ENCODE results near the gene MAPK7. TPM values are rescaled to one million over a fixed set of nuclear protein-coding genes. Genes with fewer than 3 reads are reported as not detected.

Gene MAPK7
- total RNA-seq, 8 experiments from 2014 or later, result 9.8 to 20.1 (median 13.4) TPM

GRCh38 chr17:19402171-19402570 is 23.9 kb downstream of the MAPK7 start:
- 0 to 100% (median 67%) methylated on average over 1 of the region's 1 CpG; no CpG with 5 or more reads in 5 of the 10 experiments for WGBS, 10 experiments
- ATAC-seq (replicated peaks in 6 of 8), result no peak
- Histone ChIP-seq H3K4me1 (replicated peaks in 1 of 2) (peaks cover 6 to 11% of the 10 kb centered on the region in 2 donors), H3K4me3 (no peak overlapping the region), H3K27ac (no peak overlapping the region)
- in situ Hi-C loops (cut with MboI; ENCODE audit: low pct_unique_long_range_greater_than_20kb in 2 of 9, low sequenced_read_pairs in 9 of 9, unreplicated experiment in 9 of 9), result no loop called here

- Histone ChIP-seq H3K27ac (no peak overlapping the region), H3K4me1 (replicated peaks in 1 of 2) (peaks cover 4 to 8% of the 10 kb centered on the region in 2 donors), H3K4me3 (no peak overlapping the region)
- no peak for ATAC-seq (replicated peaks in 6 of 8)
- WGBS, 10 experiments, result 50 to 100% (median 100%) methylated on average over 1 to 2 of the region's 4 CpGs; no CpG with 5 or more reads in 5 of the 10 experiments
- in situ Hi-C loops (cut with MboI; ENCODE audit: low pct_unique_long_range_greater_than_20kb in 2 of 9, low sequenced_read_pairs in 9 of 9, unreplicated experiment in 9 of 9), result no loop called here
These were observed 24.7 kb downstream of the MAPK7 start for GRCh38 chr17:19403021-19403420.

- H3K27ac ChIP-seq, result no peak overlapping the region
- no peak for ATAC-seq (replicated peaks in 6 of 8)
- H3K4me1 ChIP-seq (replicated peaks in 1 of 2), result no peaks in the 10 kb centered on the region
- WGBS, 10 experiments, result 33 to 75% (median 63%) methylated on average over 1 of the region's 1 CpG; no CpG with 5 or more reads in 6 of the 10 experiments
- H3K4me3 ChIP-seq, result no peak overlapping the region
- in situ Hi-C loops (cut with MboI; ENCODE audit: low pct_unique_long_range_greater_than_20kb in 2 of 9, low sequenced_read_pairs in 9 of 9, unreplicated experiment in 9 of 9), result no loop called here
These were observed 26.0 kb downstream of the MAPK7 start for GRCh38 chr17:19404264-19404663.

- Histone ChIP-seq H3K4me3 (no peak overlapping the region), H3K4me1 (replicated peaks in 1 of 2) (no peaks in the 10 kb centered on the region), H3K27ac (no peak overlapping the region)
- in situ Hi-C loops (cut with MboI; ENCODE audit: low pct_unique_long_range_greater_than_20kb in 2 of 9, low sequenced_read_pairs in 9 of 9, unreplicated experiment in 9 of 9), result no loop called here
- no peak for ATAC-seq (replicated peaks in 6 of 8)
- 40 to 100% (median 82%) methylated on average over 1 to 4 of the region's 5 CpGs; no CpG with 5 or more reads in 4 of the 10 experiments for WGBS, 10 experiments
These were observed 26.8 kb downstream of the MAPK7 start for GRCh38 chr17:19405114-19405513.

- ATAC-seq (replicated peaks in 6 of 8), result no peak
- Histone ChIP-seq H3K4me1 (replicated peaks in 1 of 2) (peaks cover 13 to 15% of the 10 kb centered on the region in 2 donors), H3K27ac (no peak overlapping the region), H3K4me3 (no peak overlapping the region)
- in situ Hi-C loops (cut with MboI; ENCODE audit: low pct_unique_long_range_greater_than_20kb in 2 of 9, low sequenced_read_pairs in 9 of 9, unreplicated experiment in 9 of 9), result no loop called here
- 89 to 100% (median 100%) methylated on average over 1 to 3 of the region's 10 CpGs; no CpG with 5 or more reads in 4 of the 10 experiments for WGBS, 10 experiments
These were observed 29.5 kb downstream of the MAPK7 start for GRCh38 chr17:19407601-19408345.

- no peak overlapping the region for H3K27ac ChIP-seq
- peaks cover 13 to 15% of the 10 kb centered on the region in 2 donors for H3K4me1 ChIP-seq (replicated peaks in 1 of 2)
- no peak for ATAC-seq (replicated peaks in 6 of 8)
- in situ Hi-C loops (cut with MboI; ENCODE audit: low pct_unique_long_range_greater_than_20kb in 2 of 9, low sequenced_read_pairs in 9 of 9, unreplicated experiment in 9 of 9), result no loop called here
- no peak overlapping the region for H3K4me3 ChIP-seq
- 88 to 100% (median 90%) methylated on average over 1 to 2 of the region's 2 CpGs; no CpG with 5 or more reads in 7 of the 10 experiments for WGBS, 10 experiments
These were observed 30.0 kb downstream of the MAPK7 start for GRCh38 chr17:19408346-19408710.

- Histone ChIP-seq H3K4me1 (replicated peaks in 1 of 2) (peaks cover 13 to 15% of the 10 kb centered on the region in 2 donors), H3K27ac (no peak overlapping the region), H3K4me3 (no peak overlapping the region)
- 80 to 100% (median 95%) methylated on average over 1 to 3 of the region's 3 CpGs; no CpG with 5 or more reads in 6 of the 10 experiments for WGBS, 10 experiments
- in situ Hi-C loops (cut with MboI; ENCODE audit: low pct_unique_long_range_greater_than_20kb in 2 of 9, low sequenced_read_pairs in 9 of 9, unreplicated experiment in 9 of 9), result no loop called here
- ATAC-seq (replicated peaks in 6 of 8), result no peak
These were observed 30.8 kb downstream of the MAPK7 start for GRCh38 chr17:19409066-19409465.

- peak in 1 of 8 experiments; percentile 14 for ATAC-seq (replicated peaks in 6 of 8)
- in situ Hi-C loops (cut with MboI; ENCODE audit: low pct_unique_long_range_greater_than_20kb in 2 of 9, low sequenced_read_pairs in 9 of 9, unreplicated experiment in 9 of 9), result no loop called here
- Histone ChIP-seq H3K4me1 (replicated peaks in 1 of 2) (peaks cover 13 to 15% of the 10 kb centered on the region in 2 donors), H3K4me3 (no peak overlapping the region), H3K27ac (no peak overlapping the region)
- WGBS, 10 experiments, result 0 to 7% methylated on average over 2 of the region's 3 CpGs; no CpG with 5 or more reads in 8 of the 10 experiments
These were observed 31.2 kb downstream of the MAPK7 start for GRCh38 chr17:19409509-19409908.

- in situ Hi-C loops (cut with MboI; ENCODE audit: low pct_unique_long_range_greater_than_20kb in 2 of 9, low sequenced_read_pairs in 9 of 9, unreplicated experiment in 9 of 9), result no loop called here
- peak in 1 of 8 experiments; percentile 34 for ATAC-seq (replicated peaks in 6 of 8)
- H3K4me3 ChIP-seq, result no peak overlapping the region
- WGBS, 10 experiments, result 60 to 100% (median 89%) methylated on average over 1 to 4 of the region's 6 CpGs; no CpG with 5 or more reads in 6 of the 10 experiments
- H3K4me1 ChIP-seq (replicated peaks in 1 of 2), result peaks cover 13 to 15% of the 10 kb centered on the region in 2 donors
- H3K27ac ChIP-seq, result no peak overlapping the region
These were observed 31.8 kb downstream of the MAPK7 start for GRCh38 chr17:19410091-19410490.

GRCh38 chr17:19410875-19411620 is 32.8 kb downstream of the MAPK7 start, which contains the start of gene RNF112:
Gene RNF112, plus strand, starts transcription at chr17:19411232. Its CDS starts 177 bp downstream, at chr17:19411409.
- WGBS, 10 experiments, result 0 to 20% (median 9%) methylated on average over 3 to 6 of the region's 23 CpGs; no CpG with 5 or more reads in 7 of the 10 experiments
- Histone ChIP-seq H3K4me1 (replicated peaks in 1 of 2) (peaks cover 13 to 15% of the 10 kb centered on the region in 2 donors), H3K4me3 (no peak within 1 kb of the TSS), H3K27ac (no peak within 1 kb of the TSS)
- in situ Hi-C loops (cut with MboI; ENCODE audit: low pct_unique_long_range_greater_than_20kb in 2 of 9, low sequenced_read_pairs in 9 of 9, unreplicated experiment in 9 of 9), result no loop called here
- ATAC-seq (replicated peaks in 6 of 8), result peak; percentile 23 to 88 (median 85)

- peak in 7 of 8 experiments; percentile 17 to 50 (median 29) for ATAC-seq (replicated peaks in 6 of 8)
- no peak overlapping the region for H3K27ac ChIP-seq
- no peak overlapping the region for H3K4me3 ChIP-seq
- WGBS, 10 experiments, result 47 to 100% (median 68%) methylated on average over 1 to 5 of the region's 9 CpGs; no CpG with 5 or more reads in 7 of the 10 experiments
- in situ Hi-C loops (cut with MboI; ENCODE audit: low pct_unique_long_range_greater_than_20kb in 2 of 9, low sequenced_read_pairs in 9 of 9, unreplicated experiment in 9 of 9), result no loop called here
- H3K4me1 ChIP-seq (replicated peaks in 1 of 2), result peaks cover 13 to 15% of the 10 kb centered on the region in 2 donors
These were observed 33.3 kb downstream of the MAPK7 start for GRCh38 chr17:19411631-19412030.

GRCh38 chr17:19412510-19412909 is 34.2 kb downstream of the MAPK7 start:
- 100% methylated on average over 2 of the region's 16 CpGs; no CpG with 5 or more reads in 9 of the 10 experiments for WGBS, 10 experiments
- Histone ChIP-seq H3K27ac (no peak overlapping the region), H3K4me1 (replicated peaks in 1 of 2) (peaks cover 13 to 15% of the 10 kb centered on the region in 2 donors), H3K4me3 (no peak overlapping the region)
- in situ Hi-C loops (cut with MboI; ENCODE audit: low pct_unique_long_range_greater_than_20kb in 2 of 9, low sequenced_read_pairs in 9 of 9, unreplicated experiment in 9 of 9), result no loop called here
- ATAC-seq (replicated peaks in 6 of 8), result no peak

GRCh38 chr17:19412984-19413383 is 34.7 kb downstream of the MAPK7 start:
- ATAC-seq (replicated peaks in 6 of 8), result no peak
- no peak overlapping the region for H3K27ac ChIP-seq
- in situ Hi-C loops (cut with MboI; ENCODE audit: low pct_unique_long_range_greater_than_20kb in 2 of 9, low sequenced_read_pairs in 9 of 9, unreplicated experiment in 9 of 9), result no loop called here
- H3K4me3 ChIP-seq, result no peak overlapping the region
- WGBS, 10 experiments, result no CpG with 5 or more reads among the region's 12 CpGs
- peaks cover 13 to 15% of the 10 kb centered on the region in 2 donors for H3K4me1 ChIP-seq (replicated peaks in 1 of 2)
